Fibroblast of skin of right biceps (primary cell): Measurements from ENCODE around the gene LRIG1.

Experiments used
- DNase-seq: peaks from one replicate; pipeline ENCODE4 v3.0.0-alpha.2; 2013

LRIG1 gene

DNA sequence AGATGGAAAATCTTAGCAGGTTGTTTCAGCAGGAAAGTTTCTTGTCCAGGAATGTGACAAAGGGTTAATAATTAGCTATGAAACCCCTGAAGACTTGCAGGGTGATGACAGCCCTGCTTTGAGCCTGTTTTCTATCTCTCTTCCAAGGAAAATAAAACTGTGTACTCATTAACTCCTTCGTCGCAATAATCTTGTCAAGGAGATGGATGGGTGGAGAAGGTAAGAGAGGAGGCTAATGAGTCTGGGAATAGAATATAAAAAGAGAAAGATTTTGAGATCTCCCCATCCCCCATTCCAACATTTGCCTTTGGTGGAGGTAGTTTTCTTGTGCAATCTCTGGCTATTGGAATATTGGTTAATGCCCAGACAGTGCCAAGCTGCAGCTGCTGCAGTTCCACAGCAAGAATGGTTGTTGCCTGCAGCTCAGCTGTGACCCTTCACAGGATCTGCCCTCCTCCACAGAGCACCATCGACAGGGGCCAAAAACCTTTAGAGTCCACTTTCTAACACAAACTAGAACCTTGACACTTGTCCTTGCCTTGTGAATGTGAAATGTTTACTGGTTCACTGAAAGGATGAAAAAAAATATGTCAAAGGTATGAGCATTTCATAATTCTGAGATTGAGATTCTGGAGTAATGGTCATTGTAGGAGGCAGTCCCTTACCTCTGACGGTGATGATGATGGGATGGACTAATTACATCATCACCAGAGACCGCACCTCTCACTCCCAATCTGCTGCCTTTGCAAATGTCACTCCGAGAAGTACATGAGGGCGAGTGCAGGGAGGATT is 4.2 kb upstream of the LRIG1 start:
- DNase-seq: no peak

DNA sequence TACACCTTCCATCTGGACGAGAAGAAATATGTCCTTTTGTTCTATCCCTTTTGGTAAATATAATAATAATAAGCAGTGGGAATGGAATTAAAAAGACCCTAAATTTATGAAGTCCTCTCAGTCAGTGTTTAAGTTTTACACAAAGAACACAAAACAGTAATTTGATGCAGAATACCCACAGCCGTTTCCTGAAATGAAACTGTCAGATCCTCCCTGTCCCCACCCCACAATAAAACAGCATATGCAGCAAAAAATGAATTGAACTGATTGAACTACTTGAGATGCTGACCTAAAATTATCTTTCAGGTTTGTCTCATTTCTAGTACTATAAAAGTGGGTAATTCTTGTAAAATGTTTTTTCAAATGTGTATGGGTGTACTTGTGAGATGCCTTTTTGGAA is 2.2 kb upstream of the LRIG1 start:
- DNase-seq: no peak

DNA sequence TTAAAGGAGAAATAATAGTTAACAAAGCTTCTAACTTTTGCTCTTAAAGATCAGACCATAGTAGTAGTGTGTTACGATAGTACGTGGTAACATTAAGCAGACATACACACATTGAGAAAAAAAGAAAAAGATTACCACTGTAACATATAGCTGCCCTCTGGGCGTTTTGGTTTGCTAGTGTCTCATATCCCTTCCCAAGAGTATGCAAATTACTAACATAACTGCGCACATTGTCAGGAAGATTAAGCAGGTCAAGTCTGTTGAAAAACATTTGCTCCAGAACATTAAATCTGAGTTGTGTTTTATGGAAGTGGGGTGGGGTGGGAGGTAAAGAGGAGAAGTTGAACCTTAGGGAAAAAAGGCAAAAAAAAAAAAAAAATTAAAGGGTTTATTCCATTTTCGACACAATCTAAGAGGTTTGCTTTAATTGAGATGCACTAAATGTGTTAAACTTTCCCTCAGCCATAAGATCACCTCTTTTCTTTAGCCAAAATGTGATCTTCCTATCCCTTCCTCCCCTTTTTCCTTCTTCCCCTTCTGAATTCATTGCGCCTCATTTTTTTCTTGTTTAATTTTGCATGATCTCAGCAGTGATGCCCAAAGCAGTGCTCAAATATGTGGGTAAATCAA is 1.5 kb upstream of the LRIG1 start:
- no peak for DNase-seq

DNA sequence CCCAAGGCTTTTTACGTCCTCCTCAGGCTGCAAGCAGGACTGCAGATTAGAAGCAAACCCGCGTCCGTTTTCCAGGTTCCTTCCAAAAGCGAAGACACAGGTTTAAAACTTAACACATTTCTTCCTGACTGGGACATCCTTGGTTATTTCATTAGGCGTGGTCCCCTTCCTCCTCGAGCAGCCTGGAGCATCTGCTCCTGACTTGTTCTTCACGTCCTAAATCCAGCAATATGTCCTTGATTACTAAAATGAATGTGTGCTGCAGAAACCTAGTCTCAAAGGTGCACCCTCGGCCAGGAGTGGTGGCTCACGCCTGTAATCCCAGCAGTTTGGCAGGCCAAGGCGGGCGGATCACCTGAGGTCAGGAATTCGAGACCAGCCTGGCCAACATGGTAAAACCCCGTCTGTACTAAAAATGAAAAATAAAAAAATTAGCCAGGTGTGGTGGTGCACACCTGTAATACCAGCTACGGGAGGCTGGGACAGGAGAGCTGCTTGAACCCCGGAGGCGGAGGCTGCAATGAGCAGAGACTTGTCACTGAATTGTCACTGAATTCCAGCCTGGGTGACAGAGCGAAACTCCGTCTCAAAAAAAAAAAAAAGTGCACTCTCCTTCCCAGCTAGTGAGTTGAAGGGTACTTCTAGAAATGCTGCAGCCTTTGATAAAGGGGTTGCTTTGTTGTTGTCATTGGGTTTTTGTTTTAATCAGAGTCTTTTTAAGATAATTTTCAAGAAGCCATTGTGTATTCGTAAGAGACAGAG is 842 bp upstream of the LRIG1 start:
- DNase-seq: no peak

DNA sequence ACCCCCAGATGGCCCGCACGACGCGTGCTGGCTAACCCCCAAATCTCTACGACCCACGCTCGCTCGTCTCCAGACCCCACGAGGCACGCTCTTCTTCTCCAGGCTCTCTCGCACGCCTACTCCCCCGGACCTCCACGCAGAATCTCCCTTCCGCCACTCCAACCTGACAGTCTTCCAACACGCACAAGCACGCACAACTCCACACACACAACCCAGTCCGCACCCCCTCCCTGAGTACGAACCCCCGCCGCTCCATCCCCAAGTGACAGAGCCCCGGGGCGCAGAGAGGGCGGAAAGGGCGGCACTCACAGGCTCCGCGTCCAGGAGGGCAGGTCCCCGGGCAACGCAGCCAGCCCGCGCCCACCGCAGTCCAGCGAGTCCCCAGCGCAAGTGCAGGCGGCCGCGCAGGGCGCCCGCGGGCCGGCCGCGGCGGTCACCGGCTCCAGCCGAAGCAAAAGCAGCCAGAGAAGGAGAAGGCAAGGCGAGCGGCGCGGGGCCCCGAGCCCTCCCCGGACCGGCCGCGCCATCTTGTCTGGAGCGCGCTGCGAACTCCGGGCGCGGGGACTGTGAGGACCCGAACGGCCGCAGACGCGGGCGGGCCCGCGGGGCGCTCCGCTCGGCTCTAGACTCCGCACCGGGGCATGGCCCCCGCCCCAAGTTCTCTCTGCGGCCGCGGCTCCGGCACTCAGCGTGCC is 794 bp downstream of the LRIG1 start:
- DNase-seq: no peak

DNA sequence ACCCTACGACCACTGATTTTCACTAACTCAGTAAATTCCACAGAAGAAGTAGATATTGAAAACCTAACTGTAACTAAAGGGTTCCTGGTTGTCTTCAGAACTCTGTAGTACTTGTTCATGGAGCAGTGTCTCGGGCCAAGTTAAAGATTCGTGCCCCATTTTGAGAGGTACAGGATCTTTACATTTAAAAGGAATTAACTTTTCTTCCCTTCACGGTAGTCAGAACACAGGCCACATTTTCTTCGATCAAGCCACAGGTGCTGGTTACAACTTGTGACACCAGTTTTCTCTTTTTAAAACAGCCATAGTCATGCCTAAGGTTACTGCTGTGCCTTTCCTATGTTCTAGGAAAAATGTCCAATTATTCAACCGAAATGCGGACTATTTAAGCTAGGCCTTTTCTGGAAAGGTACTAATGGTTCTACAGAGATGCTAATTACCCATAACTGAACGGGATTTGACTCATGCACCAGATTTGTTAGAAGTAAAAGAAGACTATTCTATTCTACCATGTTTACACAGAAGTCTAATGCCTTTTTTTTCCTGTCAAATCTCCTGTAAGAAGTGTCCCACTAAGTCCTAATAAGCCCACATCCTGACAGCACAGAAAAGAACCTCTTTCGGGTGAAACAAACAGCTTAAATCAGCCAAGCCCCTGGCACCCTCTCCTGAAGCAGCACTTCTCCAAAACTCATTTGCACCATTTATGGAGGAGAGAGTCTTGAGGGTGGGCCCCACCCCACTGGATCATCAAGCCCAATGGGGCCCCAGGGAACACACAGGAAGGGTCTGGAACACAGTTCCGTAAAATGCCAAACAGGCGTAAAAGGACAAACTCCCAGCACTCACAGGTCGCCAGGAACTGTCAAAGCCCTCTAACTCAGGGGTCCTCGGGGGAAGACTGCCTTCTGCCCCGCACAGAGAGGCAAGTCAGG is 1.9 kb downstream of the LRIG1 start:
- no peak for DNase-seq

DNA sequence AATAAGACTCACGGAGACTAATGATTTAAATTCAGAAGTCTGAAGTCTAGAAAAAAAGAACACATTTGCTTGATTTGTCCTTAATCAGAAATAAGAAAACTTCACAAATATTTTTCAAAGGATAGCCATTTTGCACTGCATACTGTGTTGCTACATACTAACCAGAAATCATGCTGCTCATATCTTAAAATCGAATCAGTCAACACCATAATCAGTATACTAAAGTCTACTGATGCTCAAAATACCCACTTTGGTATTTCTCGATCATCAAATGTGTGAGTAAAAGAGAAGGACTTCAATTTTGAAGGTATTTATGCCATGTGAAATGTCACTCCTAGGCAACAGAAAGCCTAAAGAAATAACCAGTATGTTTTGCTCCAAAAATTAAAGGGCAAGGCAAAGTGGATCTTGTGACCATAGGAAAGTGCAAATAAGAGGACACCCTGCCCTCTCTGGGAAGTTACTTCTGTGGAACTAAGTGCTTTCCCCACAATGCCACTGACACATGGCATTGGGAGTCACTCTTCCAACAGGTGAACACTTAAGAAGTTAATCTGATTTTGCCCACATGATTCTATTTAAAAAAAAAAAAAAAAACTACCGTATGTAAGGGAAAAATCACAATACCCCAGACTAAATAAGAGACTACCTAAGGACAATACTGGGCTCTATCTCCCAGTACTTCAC is 2.7 kb downstream of the LRIG1 start:
- DNase-seq: no peak

DNA sequence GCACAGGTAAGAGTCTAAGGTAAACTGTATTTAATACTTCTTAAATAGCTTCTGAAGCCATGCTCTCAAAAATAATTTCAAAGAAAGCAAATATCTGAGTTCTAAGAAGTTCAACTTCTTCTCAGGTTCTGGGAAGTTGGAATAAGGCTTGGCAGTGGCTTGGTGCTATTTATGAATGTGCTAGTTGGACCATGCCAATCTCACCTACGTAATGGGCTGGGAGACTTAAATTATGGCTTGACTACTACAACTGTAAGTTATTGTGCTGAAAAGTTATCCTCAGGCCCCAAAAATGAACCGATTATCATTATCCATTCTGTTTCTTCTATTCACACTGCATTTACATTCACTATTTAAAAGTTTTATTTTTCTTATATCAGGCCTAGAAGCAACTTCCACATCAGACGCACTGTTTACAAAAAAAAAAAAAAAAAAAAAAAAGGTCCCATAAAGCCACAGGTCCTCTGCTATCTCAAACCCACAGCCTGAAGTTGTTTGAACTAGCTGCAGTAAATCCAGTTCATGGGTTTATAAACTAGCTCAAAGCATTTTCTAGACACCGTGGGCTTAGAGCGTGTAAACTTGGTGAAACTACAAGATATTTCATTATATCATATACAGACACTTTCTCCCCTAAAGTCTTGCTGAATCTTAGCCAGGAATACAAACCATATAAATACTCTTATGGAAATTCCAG is 3.4 kb downstream of the LRIG1 start:
- no peak for DNase-seq

DNA sequence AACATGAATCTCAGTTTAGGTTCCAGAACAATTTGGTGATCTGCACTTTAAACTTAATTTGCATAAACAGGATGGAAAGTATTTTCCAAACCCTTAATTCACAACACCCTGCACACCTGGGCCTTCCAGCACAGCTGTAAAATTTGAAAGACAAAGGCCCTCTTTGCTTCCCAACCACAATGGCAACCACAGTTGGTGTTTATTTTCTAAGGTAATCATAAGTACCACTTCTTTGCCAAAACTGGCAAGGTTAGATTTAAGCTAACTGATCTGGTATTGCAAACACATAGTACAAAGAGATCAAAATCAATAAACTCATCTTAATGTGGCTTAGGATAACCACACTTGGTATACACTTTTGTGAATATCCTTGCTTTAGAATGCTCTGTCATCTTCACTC is 4.1 kb downstream of the LRIG1 start:
- no peak for DNase-seq

DNA sequence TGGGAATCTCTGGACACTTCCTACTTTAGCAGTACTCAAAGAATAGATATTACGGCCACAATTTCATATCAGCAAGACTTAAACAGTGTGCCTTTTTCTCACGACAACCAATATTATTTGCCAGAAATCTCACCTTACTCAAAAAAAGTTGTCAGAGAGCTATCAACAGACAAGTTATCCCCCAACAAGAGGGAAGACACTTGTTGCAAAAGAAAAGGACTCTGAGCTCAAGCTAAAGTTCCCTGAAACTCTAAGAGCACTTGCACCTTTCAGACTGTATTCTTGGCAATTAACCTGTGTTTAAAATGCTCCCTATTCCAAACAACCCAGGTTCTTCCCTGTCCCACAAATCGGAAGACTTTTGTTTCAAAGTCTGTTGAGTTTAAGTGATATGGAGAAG is 4.5 kb downstream of the LRIG1 start:
- no peak for DNase-seq

DNA sequence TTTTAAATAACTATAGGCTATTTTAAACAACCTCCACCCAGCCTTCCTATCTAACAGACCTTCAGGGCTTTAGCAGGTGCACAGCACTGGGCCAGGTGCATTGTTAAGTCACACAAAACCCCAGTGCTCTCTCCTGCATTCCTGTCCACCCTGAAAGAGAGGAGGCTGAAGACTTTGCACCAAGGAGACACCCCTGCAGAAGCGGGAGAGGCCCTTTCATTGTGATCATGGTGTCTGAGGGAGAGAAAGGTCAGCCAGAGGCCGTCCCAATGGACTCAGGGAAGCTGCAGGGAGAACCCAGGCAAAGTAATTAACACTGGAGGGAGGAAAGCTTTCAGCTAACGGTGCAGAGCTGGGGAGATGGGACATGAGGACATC is 5.2 kb downstream of the LRIG1 start:
- DNase-seq: no peak

DNA sequence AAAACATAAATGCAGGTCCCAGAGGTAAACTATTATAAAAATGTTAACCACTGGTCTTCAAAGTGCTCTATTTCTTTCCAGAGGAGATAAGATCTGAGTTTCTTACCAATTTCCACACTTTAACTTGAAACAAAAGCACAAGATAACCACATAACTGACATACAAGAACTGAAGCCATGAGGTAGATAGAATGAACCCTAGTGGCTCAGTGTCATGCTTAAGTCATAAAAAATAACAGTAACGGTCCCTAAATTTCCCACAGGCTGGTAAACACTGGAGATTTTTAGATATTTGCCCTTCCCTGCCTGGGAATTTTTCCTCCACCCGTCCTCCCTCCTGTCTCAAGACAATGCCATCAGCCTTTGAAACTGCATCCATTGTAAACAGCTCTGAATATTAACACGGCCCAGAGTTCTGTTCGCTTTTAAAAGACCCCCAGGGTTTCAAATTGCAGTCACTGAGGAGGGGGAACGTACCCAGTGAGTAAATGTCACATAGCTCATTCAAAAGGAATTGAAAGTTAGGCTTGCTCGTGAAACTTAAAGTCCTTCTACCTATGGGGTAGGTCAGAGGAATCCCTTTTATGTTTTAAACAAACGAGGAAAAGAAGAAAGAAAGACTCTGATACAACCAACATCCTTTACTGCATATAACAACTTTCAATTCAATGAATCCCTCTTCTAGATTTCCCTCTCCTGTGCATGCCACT is 5.7 kb downstream of the LRIG1 start:
- no peak for DNase-seq

DNA sequence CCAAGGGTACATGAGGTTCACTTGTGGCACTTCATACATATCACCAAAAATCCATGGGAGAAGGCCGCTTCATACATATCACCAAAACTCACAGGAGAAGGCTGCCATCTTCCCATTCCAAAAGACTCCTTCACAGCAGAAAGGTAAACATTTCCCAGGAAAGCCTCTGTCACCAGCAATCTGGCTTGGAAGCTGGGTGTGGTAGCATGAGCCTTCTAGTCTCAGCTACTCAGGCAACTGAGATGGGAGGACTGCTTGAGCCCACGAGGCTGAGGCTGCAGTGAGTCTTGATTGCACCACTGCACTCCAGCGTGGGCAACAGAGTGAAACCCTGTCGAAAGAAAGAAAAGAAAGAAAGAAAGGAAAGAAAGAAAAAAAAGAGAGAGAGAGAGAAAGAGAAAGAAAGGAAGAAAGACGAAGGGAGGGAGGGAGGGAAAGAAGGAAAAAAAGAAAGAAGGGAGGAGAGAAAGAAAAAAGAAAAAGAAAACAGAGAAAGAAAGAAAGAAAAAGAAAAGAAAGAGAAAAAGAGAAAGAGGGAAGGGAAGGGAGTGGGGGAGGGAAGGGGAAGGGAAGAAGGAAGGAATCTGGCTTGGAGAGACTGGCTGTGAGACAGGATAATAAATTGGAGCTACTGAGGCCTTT is 7.2 kb downstream of the LRIG1 start:
- no peak for DNase-seq

DNA sequence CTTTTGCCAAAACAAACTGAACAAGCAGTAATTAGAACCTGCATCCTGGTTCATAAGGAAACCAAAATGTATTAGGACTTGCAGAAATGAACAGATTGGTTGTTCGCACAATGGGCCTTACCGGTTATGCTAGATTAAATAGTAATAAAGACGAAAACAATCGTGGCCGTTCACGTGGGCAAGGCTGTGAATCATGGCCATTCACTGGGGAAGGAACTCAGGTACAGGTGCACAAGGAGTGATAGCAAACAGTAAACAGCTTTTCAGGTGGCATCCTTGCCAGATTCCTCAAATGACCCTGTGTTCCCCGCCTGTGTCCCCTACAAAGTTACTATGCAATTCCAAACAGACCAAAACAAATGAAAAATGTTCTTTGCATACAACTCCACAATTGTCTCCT is 8.2 kb downstream of the LRIG1 start:
- DNase-seq: no peak

DNA sequence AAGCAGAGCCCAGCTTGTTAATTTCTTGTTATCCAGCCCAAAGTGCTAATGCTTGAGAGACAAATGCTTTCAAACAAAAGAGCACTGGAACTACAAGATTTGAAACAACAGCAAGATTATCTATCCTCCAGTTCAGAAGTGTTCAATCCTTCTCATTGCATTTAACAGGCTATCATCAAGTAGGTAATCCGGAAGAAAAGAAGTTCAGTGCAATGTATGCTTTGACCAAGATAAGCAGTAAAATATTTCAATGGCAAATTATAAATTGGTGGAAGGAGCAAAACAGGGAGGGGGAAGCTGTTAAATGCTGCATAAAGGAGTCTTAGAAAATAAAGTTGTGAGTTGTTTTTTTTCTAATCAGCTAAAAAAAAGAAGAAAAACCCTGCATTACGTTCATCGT is 8.8 kb downstream of the LRIG1 start:
- DNase-seq: no peak

DNA sequence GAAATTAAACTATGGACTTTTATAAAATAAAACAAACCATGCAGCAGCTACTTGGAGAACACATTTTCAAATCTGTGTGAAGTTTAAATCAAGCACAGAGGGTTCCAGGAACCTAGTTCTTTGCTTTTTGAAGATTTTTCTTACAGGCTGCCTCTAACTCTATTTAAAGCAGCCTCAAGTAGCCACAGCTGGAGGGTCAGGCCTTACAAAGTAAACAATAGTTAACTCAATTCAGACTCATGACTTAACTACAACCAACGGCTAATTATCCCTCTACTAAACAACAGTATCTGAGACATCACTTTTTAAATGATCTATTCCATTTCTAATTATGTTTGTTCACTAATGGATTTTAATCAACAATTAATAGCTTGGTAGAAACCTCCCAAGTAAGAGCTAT is 9.8 kb downstream of the LRIG1 start:
- no peak for DNase-seq

DNA sequence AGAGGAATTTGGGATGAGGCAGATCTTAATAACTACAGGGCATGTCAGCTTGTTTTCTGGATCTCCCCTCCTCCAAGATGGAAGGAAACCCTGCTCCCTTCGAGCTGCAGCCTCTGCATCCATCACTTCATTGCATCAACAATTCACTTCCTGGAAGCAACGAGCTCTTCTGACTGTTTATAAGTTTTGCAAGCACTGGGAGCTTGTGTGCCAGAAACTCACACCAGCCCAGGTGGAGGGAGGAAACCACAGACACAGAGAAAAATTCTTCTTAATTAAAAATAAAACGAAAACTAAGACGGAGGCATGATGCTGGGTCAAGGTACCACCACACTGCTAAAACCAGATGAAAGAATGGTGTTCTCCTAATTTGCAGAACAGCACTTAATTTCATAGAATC is 10.6 kb downstream of the LRIG1 start:
- DNase-seq: peak; percentile 42

DNA sequence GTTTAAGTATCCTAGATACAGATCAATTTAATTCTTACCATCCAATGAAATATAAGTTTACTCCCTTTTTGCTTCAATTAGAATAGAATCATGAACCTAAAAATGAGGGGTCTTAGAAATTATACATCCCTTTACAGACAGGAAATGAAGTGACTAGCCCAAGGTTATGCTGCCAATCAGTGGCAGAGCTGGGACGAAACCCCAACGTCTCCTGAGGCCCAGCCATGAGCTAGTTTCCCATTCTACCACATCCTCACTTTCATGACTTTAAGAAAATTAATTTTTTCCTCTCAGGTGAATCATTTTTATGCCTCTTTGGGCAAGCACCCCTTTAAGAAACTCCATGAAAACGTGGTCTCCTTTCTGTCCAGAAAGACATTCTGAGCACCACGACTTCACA is 11.2 kb downstream of the LRIG1 start:
- no peak for DNase-seq

DNA sequence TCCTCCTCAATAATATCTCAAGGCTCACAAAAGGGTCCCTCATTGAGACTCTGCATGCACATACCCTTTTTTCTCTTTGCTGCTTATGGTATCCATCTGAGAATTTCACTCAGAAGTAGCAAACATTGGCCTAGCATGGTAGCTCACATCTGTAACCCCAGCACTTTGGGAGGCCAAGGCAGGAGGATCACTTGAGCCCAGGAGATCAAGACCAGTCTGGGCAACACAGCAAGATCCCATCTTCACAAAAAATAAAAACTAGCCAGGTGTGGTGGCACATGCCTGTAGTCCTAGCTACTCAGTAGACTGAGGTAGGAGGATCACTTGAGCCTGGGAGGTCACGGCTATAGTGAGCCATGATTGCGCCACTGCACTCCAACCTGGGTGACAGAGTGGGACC is 11.7 kb downstream of the LRIG1 start:
- DNase-seq: no peak

DNA sequence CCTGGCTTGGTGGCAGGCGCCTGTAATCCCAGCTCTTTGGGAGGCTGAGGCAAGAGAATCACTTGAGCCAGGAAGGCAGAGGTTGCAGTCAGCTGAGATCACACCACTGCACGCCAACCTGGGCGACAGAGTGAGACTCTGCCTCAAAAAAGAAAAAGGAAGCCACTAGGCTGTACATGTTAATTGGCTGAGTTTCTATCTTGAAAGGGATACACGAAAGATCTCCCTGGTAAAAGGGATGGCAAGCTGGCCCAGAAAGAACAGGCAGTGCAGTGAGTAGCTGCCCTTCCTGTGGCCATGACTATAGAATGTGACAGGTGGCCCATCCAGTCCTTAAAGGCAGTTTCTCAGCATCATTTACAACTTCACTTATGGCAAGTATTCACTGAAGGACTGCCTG is 12.3 kb downstream of the LRIG1 start:
- no peak for DNase-seq
